MG63 (cell line): ENCODE results near the gene MAGOH. TPM values are rescaled to one million over a fixed set of nuclear protein-coding genes. Genes with fewer than 3 reads are reported as not detected.
"Not testable (repeated sequence)": the region's sequence is repeated elsewhere in the genome, so short reads cannot be mapped to it uniquely, and the experiment has no call there.

ENCODE experiments used
- DNase-seq: peaks from one replicate; pipeline ENCODE4 v3.0.0-alpha.2; 2020
- H3K27me3 ChIP-seq: fragments of 250-450 bp; sonication (Bioruptor Pico); 2 replicates; pipeline ENCODE4 v1.5.1; 2020; ENCODE audit warnings: mild to moderate bottlenecking, moderate library complexity
- H3K36me3 ChIP-seq: fragments of 250-450 bp; sonication (Bioruptor Pico); 2 replicates; pipeline ENCODE4 v1.5.1; 2020; ENCODE audit warnings: mild to moderate bottlenecking, moderate library complexity
- H3K4me3 ChIP-seq: fragments of 250-450 bp; sonication (Bioruptor Pico); 2 replicates; pipeline ENCODE4 v1.5.1; 2020; ENCODE audit warnings: mild to moderate bottlenecking, moderate library complexity
- H3K9me3 ChIP-seq: fragments of 250-450 bp; sonication (Bioruptor Pico); 2 replicates; pipeline ENCODE4 v1.5.1; 2020; ENCODE audit warnings: mild to moderate bottlenecking, moderate library complexity
- total RNA-seq: library from RNA; depleted of rRNA; stranded (reverse); fragments of >200 nt; shearing (Covaris generic); gene quantifications from 2 replicates; pipeline ENCODE4 v1.2.3, GENCODE V29; 2014; ENCODE audit warnings: low replicate concordance

Gene MAGOH
- total RNA-seq, 1 experiment from 2014 or later = 32.7 TPM

DNA sequence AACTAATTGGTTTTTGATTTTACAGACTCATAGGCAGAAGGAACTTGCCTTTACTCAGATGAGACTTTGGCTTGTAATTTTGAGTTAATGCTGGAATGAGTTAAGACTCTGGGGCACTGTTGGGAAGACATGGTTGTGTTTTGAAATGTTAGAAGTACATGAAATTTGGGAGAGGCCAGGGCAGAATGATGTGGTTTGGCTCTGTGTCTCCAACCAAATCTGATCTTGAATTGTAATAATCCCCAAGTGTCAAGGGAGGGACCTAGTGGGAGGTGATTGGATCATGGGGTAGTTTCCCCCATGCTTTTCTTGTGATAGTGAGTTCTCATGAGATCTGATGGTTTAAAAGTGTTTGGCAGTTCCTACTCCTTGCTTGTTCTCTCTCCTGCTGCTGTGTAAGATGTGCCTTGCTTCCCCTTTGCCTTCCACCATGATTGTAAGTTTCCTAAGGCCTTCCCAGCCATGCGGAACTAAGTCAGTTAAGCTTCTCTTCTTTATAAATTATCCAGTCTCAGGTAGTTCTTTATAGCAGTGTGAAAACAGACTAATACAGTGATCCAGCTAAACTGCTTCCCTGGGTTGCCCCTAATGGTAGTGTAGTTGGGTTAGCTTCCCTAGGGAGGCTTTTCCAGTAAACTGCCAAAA lies 31.5 kb downstream of the MAGOH start:
- H3K4me3 ChIP-seq = no peak overlapping the region
- DNase-seq = no peak
- H3K9me3 ChIP-seq = peaks cover 19% of the 10 kb centered on the region
- no peaks in the 10 kb centered on the region for H3K27me3 ChIP-seq
- H3K36me3 ChIP-seq = peaks cover 49% of the 10 kb centered on the region

DNA sequence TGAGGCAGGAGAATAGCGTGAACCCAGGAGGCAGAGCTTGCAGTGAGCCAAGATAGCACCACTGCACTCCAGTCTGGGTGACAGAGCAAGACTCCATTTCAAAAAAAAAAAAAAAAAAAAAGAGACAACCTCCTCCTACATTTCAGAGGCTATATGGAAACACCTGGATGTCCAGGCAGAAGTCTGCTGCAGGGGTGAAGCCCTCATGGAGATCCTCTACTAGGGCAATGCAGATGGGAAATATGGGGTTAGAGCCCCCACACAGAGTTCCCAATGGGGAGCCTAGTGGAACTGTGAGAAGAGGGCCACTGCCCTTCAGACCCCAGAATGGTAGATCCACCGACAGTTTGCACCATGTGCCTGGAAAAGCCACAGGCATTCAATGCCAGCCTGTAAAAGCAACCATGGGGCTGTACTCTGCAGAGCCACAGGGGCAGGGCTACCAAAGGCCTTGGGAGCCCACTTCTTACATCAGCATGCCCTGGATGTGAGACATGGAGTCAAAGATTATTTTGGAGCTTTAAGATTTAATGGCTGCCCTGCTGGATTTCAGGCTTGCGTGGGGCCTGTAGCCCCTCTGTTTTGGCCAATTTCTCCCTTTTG lies 32.1 kb downstream of the MAGOH start:
- not testable (repeated sequence) for DNase-seq, H3K27me3 ChIP-seq, H3K4me3 ChIP-seq
- Histone ChIP-seq H3K9me3 (peaks cover 19% of the 10 kb centered on the region), H3K36me3 (peaks cover 51% of the 10 kb centered on the region)

DNA sequence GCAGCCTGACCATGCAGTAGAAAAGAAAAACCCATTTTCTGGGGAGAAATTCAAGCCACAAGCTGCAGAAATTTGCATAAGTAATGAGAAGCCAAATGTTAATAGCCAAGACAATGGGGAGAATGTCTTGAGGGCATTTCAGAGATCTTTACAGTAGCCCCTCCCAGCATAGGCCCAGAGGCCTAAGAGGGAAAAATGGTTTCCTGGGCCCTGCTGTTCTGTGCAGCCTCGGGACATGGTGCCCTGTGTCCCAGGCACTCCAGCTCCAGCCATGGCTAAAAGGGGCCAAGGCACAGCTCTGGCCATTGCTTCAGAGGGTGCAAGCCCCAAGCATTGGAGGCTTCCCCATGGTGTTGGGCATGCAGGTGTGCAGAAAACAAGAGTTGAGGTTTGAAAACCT lies 32.8 kb downstream of the MAGOH start:
- not testable (repeated sequence) for DNase-seq, H3K4me3 ChIP-seq, H3K27me3 ChIP-seq
- Histone ChIP-seq H3K9me3 (peaks cover 19% of the 10 kb centered on the region), H3K36me3 (peaks cover 49% of the 10 kb centered on the region)

DNA sequence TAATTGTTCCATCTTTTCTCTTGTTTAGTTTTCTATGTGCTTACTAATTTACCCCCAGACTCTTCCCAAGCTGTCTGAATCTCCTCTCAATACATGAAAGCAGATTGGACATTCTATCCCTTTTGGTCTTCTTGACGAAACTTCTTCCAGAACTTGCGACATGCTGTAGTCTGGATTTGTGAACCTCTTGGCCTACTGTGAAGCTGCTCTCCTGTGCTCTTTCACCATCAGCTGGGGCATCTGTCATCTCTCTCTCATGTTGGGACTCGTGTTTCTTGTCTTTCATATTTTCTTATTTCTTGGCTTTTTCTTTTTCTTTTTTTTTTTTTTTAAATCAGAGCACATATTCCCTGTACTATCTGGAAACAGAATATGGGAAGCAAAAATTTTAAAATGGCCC lies 34.9 kb downstream of the MAGOH start:
- Histone ChIP-seq H3K9me3 (peaks cover 19% of the 10 kb centered on the region), H3K36me3 (peaks cover 45% of the 10 kb centered on the region), H3K4me3 (no peak overlapping the region), H3K27me3 (no peaks in the 10 kb centered on the region)
- no peak for DNase-seq

DNA sequence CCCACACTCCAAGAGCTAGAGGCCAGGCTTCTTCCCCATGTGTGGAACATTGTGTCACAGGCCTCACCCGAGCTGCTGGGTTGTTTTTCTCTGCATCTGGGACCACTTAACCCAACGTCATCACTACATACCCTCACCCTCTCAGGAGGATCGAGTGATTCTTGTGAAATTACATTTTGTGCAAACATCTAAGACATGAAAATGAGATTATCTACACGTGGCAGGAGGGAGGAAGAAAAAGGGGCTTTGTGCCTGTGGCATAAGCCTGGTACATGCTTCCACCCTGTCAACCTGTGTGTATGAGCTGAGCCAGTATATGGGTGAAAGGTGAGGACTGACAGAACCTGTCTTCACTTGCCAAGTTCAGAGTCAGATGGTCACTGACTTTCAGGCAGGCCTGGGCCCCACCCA lies 40.1 kb downstream of the MAGOH start:
- H3K4me3 ChIP-seq = no peak overlapping the region

DNA sequence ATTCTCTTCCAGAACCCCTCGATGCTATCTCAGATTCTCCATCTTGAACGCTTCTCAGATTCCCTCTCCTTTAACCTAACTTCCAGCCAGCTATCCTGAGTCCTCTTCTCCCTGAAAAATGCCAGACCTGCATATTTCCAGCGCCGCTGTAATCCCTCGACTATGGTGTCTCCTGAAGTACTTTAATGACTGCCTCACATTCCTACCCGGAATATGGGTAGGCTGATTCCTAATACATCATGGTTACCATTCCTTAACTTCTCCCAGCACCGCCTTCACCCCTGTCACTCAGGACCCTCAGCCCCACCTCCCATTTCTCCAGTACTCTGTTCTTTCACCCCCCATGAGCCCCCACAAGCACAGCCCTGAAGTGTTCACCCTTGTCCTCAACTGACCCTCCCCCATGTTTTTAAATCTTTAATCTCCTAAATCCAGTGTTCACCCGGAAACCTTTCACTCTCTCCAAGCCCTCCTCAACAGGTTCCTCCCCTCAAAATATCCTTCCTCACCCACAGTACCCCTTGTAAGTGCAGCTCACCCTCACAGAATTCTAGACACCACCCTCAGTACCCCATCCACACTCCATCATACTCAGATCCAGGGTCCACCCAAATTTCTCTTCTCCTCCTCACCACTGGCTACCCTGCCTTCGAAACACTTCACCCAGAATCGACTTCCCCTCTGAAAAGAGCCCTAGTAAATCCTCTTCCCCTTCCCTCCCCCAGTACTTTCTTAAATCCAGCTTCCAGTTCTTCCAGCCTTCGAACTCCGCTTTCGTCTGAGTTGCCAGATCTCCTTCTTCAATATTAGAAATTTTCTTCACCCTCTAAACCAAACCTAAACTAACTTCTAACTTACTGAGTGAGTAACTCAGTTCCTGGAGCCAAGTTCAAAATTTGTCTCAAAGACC lies 40.8 kb downstream of the MAGOH start:
- Histone ChIP-seq H3K4me3 (peak overlapping the region; percentile 70), H3K27me3 (no peaks in the 10 kb centered on the region), H3K9me3 (no peaks in the 10 kb centered on the region), H3K36me3 (peaks cover 3% of the 10 kb centered on the region; the same call in 1 of the 2 replicates)
- no peak for DNase-seq

More for the DNA sequence above, 40.1 kb downstream of the MAGOH start:
- peaks cover 10% of the 10 kb centered on the region for H3K36me3 ChIP-seq
- no peaks in the 10 kb centered on the region for H3K27me3 ChIP-seq
- DNase-seq = no peak
- no peaks in the 10 kb centered on the region for H3K9me3 ChIP-seq

DNA sequence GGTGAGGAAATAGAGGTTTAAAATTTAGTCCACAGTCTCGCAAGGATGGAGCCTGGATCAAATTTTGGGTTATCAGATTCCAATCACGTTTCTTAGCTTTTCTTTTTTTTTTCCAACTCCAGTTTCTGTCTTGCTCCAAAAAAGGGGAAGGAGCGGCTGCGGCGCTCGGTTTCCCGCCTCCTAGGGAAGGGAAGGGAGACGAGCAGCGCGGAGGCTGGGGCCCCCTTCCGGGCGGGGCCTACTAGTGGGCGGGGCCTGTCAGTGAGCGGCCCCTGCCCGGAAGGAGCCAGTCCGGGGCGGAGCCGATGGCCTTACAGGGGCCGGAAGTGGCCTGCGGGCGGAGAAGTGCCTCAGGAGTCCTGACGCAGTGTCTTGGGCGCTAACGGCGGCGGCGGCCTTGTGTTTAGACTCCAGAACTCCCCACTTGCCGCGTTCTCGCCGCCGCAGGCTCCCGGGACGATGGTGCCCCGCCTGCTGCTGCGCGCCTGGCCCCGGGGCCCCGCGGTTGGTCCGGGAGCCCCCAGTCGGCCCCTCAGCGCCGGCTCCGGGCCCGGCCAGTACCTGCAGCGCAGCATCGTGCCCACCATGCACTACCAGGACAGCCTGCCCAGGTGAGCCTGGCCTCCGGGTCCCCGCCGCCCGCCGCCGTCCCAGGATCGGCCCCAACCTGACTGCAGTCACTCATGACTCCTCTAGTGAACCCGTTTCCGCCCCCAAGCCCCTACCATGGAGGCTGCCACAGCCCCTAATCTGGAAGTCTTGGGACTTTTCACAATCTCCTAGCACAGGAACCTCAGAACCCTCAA lies 41.6 kb downstream of the MAGOH start, which contains the start of gene CPT2:
TSS of gene CPT2 (plus strand) at position 340 of the 806 bp plus-strand sequence. CDS start at position 460, 120 bp downstream.
- Histone ChIP-seq H3K4me3 (peak within 1 kb of the TSS; percentile 70), H3K27me3 (no peaks in the 10 kb centered on the region), H3K36me3 (peaks cover 2% of the 10 kb centered on the region; the same call in 1 of the 2 replicates), H3K9me3 (no peaks in the 10 kb centered on the region)
- DNase-seq = peak; percentile 95

DNA sequence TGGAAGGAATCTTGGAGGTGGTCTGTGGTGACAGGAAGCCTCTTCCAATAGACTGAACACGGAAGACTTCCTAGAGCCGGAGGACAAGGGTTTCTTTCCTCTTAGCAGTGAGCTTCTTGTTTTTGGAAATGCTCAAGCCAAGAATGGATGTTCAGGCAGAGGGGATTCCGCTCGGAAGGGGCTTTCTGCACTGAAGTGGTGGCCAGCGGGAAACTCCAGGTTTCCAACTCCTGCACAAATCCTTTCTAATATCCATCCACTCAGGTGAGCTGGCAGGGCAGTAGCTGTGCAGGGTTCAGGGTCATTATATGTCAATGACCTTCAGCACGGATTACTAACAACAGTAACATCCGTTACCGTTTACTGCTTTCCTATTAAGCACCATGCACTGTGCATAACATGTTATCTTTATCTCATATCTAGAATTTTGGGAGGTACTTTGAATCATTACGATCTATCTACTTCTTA lies 42.3 kb downstream of the MAGOH start:
- H3K36me3 ChIP-seq = no peaks in the 10 kb centered on the region
- no peak for DNase-seq
- H3K9me3 ChIP-seq = no peaks in the 10 kb centered on the region
- peak overlapping the region; percentile 70 for H3K4me3 ChIP-seq
- no peaks in the 10 kb centered on the region for H3K27me3 ChIP-seq

DNA sequence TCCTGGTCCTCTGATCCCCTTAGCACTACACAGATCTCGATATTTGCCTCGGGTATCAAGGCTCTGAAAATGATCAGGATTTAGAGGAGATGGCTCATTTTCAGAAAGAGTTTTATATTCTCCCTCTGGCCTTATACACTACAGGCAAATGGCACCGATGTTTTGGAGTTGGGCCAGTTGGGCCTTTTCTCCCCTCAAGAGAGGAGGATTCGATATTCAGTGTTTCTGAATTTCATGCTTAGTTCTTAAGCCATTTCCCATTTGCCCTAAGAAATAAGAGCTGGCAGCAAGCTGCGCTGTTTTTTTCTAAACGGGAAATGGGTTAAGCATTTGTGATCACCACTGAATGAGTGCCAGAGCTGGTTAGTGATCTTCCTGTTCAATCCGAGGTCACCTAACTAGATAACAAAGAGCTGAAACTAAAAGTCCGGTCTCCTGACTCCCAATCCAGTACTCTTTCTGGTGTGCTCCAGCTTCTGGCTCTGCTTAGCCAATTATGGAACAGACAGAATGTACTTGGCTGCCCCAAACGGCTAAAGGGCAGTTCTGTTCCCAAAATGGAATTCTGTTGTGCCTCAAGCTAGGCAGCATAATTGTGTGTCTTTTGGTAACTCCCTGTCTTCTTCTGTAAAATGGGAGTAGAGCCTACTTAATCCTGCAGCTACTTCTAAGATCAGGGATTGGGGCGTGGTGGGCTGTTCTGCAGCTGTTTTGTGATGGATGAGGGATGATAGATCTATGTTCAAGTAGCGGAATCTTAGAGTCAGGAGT lies 42.9 kb downstream of the MAGOH start:
- Histone ChIP-seq H3K27me3 (no peaks in the 10 kb centered on the region), H3K36me3 (no peaks in the 10 kb centered on the region), H3K9me3 (no peaks in the 10 kb centered on the region), H3K4me3 (no peak overlapping the region)
- no peak for DNase-seq

DNA sequence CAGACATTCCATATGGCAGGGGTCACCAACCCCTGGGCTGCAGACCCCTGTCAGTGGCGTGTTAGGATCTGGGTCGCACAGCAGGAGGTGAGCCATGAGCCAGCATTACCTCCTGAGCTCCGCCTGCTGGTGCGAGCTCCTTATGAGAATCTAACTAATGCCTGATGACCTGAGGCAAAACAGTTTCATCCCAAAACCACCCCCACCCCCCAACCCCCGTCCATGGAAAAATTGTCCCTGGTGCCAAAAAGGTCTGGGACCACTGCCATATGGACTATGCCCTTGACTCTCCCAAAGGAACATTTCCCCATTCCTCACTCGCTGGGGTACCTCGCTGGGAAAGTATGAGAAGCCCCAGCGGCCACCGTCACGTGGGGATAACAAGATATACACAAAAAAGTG lies 48.1 kb downstream of the MAGOH start:
- H3K9me3 ChIP-seq = no peaks in the 10 kb centered on the region
- no peaks in the 10 kb centered on the region for H3K36me3 ChIP-seq
- H3K4me3 ChIP-seq = no peak overlapping the region
- H3K27me3 ChIP-seq = no peaks in the 10 kb centered on the region
- no peak for DNase-seq

DNA sequence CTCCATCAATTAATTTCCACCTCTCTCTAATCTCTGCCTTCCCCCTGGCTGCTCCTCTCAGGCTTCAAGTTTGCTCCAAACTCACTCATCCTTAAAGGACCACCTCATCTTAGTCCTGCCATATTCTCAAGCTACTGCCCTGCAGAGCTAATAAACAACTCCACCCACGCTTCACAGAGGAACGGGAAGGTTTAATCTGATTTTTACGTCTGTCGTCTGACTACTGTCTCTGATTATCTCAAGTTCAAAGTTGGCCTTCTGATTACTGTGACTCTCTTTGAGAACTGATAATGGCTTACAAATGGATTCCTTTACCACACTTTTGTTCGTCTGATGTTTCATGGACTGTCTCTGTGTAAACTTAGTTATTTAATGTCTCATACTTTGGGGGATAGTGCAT lies 49.3 kb downstream of the MAGOH start:
- H3K27me3 ChIP-seq = no peaks in the 10 kb centered on the region
- no peaks in the 10 kb centered on the region for H3K36me3 ChIP-seq
- DNase-seq = no peak
- no peak overlapping the region for H3K4me3 ChIP-seq
- H3K9me3 ChIP-seq = no peaks in the 10 kb centered on the region

DNA sequence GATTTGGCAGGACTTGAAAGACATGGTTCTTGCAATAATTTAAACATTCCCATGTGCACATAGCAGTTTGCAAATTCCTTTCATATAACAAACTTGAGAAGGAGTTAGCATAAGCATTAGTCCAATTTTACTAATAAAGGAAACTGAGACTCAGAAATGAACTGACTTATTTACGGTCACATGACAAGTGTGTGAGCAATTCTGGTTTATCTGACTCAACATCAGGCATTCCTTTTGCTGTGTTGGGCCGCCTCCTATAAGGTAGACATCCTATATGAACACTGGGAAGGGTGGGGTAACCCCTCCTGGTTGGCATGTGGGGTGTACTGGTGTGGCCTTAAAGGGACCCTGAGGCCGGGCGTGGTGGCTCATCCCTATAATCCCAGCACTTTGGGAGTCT lies 50.2 kb downstream of the MAGOH start:
- H3K9me3 ChIP-seq = no peaks in the 10 kb centered on the region
- no peak for DNase-seq
- no peaks in the 10 kb centered on the region for H3K27me3 ChIP-seq
- H3K36me3 ChIP-seq = no peaks in the 10 kb centered on the region
- H3K4me3 ChIP-seq = no peak overlapping the region

DNA sequence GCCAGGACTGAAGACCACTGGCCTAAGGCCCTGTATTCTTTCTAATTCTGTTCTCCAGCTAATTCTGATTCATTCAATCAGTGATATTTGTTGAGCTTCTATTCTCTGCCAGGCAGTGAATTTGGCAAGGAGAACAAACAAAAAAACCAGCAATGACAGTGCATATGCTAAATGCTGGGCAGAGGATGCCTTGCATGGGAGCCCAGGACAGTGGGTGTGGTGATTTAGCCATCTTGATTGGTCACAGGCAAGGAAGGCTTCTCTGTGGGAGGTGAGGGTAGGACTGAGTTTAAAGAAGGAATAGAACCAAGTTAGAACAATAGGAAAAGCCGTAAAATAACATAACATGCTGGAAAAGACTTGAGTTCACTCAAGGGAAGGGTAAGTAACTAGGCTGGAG lies 50.9 kb downstream of the MAGOH start:
- Histone ChIP-seq H3K9me3 (no peaks in the 10 kb centered on the region), H3K4me3 (no peak overlapping the region), H3K27me3 (no peaks in the 10 kb centered on the region), H3K36me3 (no peaks in the 10 kb centered on the region)
- DNase-seq = peak; percentile 37

DNA sequence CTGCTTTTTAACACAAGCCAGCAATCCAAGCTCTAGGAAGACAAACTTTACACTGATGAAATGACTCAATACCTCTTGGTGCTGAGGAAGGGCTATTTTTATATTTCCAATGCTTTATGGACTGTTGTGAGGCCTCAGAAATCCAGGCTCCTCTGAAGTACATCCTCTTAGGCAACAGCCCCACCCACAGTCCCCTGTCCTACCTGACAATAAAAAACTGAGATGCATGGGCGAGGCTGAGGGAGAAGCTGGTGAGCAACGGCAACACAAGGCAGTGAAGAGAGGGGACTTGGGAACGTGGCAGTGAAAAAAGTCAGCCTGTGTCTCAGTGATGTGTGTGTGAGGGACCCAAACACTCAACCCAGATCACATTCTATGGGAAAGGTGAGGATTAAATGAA lies 51.8 kb downstream of the MAGOH start:
- Histone ChIP-seq H3K9me3 (no peaks in the 10 kb centered on the region), H3K27me3 (no peaks in the 10 kb centered on the region), H3K4me3 (no peak overlapping the region), H3K36me3 (no peaks in the 10 kb centered on the region)
- DNase-seq = no peak

DNA sequence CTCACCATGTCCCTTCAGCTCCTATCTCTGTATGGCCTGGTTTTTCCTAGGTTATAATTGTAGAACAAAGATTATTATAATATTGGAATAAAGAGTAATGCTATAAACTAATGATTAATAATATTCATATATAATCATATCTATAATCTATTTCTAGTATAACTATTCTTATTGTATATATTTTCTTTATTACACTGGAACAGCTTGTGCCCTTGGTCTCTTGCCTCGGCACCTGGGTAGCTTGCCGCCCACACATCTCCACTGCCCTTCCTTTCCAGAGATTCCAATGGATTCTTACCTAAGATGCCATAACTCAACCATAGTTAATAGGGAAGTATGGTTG lies 52.4 kb downstream of the MAGOH start:
- not testable (repeated sequence) for H3K36me3 ChIP-seq, DNase-seq, H3K4me3 ChIP-seq, H3K9me3 ChIP-seq, H3K27me3 ChIP-seq
